Measurements from ENCODE around the gene JMJD7. TPM values are rescaled to one million over a fixed set of nuclear protein-coding genes. Genes with fewer than 3 reads are reported as not detected.

JMJD7 gene
- total and polyA plus RNA-seq, 9 of the 15 experiments (the other 6 are each of a cell fraction or from before 2014, with no cell fraction given), result 1.2 to 13.9 (median 6.1) TPM

DNA sequence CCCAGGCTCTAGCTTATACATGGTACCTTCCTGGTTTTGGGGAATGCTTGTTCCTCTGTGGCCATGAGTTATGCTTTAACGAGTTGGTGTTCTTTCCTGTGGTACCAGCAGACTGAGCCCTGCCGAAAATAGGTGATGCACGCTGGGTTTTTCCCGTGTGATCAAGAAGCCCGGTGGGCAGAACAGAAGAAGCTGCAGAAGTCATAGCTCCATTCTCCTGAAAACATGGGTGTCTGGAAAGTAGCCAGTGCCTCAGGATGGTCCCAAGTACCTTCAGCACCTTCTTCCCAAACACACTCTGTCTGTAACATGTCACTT is 28.4 kb upstream of the JMJD7 start:
- H4K20me1 ChIP-seq (replicated peaks; ENCODE audit: control insufficient read depth, insufficient read depth, low read length), result no peaks in the 10 kb centered on the region; the same call in 1 of the 2 replicates
- intact Hi-C loops (cut with micrococcal nuclease) (no loop called here), in situ Hi-C loops (cut with MboI) (no loop called here)
- ChIA-PET CTCF (ENCODE audit: low intra/inter-chr PET ratio) (no interaction called here), POLR2A (interaction anchor here (2.2 kb wide), 1 partner anchor 25 kb away, joined by 7 read pairs; the partner anchor contains the start of gene MAPKBP1)
- H3K36me3 ChIP-seq (ENCODE audit: control insufficient read depth, insufficient read depth, low read length), result no peaks in the 10 kb centered on the region
- H3K9me3 ChIP-seq (replicated peaks; ENCODE audit: control insufficient read depth, insufficient read depth, low read depth, low read length), result no peaks in the 10 kb centered on the region
- 64% methylated on average over 5 of the region's 5 CpGs for WGBS (ENCODE audit: insufficient coverage, low coverage, missing lambda C conversion rate)
- H3K27me3 ChIP-seq (ENCODE audit: control insufficient read depth in 2 of 2, insufficient read depth in 2 of 2, low read length in 2 of 2), result no peaks in the 10 kb centered on the region
- no peaks in the 10 kb centered on the region for H3K4me1 ChIP-seq (replicated peaks in 1 of 2; ENCODE audit: control insufficient read depth in 2 of 2, insufficient read depth in 2 of 2, low read length in 2 of 2)
- DNase-seq (ENCODE audit: extremely low read depth in 1 of 4, low spot score in 3 of 4) (no peak), ATAC-seq (no peak), FAIRE-seq (no peak)
- no TSS peak for BruUV-seq (replicated peaks)
- H3K4me3 ChIP-seq, result no peak overlapping the region
- TF ChIP-seq ZNF253 (CRISPR knock-in tag; conservative IDR thresholded peaks at IDR 0.05), result no peak
- no peak for TF ChIP-seq KDM5B (IDR thresholded peaks at IDR 0.05; ENCODE audit: insufficient replicate concordance, low read depth, low read length)
- TF ChIP-seq ZNF232 (CRISPR knock-in tag; IDR thresholded peaks at IDR 0.05), result no peak
- TF ChIP-seq, protein P1, sequence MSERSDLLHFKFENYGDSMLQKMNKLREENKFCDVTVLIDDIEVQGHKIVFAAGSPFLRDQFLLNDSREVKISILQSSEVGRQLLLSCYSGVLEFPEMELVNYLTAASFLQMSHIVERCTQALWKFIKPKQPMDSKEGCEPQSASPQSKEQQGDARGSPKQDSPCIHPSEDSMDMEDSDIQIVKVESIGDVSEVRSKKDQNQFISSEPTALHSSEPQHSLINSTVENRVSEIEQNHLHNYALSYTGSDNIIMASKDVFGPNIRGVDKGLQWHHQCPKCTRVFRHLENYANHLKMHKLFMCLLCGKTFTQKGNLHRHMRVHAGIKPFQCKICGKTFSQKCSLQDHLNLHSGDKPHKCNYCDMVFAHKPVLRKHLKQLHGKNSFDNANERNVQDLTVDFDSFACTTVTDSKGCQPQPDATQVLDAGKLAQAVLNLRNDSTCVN (CRISPR knock-in tag; IDR thresholded peaks at IDR 0.05), result no peak
- no peak for TF ChIP-seq ZFX (CRISPR knock-in tag; IDR thresholded peaks at IDR 0.05)
- no peak for TF ChIP-seq CTBP1 (IDR thresholded peaks at IDR 0.05; ENCODE audit: borderline replicate concordance)
- TF ChIP-seq, protein P2, sequence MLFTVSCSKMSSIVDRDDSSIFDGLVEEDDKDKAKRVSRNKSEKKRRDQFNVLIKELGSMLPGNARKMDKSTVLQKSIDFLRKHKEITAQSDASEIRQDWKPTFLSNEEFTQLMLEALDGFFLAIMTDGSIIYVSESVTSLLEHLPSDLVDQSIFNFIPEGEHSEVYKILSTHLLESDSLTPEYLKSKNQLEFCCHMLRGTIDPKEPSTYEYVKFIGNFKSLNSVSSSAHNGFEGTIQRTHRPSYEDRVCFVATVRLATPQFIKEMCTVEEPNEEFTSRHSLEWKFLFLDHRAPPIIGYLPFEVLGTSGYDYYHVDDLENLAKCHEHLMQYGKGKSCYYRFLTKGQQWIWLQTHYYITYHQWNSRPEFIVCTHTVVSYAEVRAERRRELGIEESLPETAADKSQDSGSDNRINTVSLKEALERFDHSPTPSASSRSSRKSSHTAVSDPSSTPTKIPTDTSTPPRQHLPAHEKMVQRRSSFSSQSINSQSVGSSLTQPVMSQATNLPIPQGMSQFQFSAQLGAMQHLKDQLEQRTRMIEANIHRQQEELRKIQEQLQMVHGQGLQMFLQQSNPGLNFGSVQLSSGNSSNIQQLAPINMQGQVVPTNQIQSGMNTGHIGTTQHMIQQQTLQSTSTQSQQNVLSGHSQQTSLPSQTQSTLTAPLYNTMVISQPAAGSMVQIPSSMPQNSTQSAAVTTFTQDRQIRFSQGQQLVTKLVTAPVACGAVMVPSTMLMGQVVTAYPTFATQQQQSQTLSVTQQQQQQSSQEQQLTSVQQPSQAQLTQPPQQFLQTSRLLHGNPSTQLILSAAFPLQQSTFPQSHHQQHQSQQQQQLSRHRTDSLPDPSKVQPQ (CRISPR knock-in tag; IDR thresholded peaks at IDR 0.05; ENCODE audit: borderline replicate concordance), result no peak
- no peak for TF ChIP-seq WHSC1 (IDR thresholded peaks at IDR 0.05; ENCODE audit: low read length)
- TF ChIP-seq SIN3A (IDR thresholded peaks at IDR 0.05; ENCODE audit: borderline replicate concordance in 2 of 2, control insufficient read depth in 1 of 2, low read depth in 2 of 2, low read length in 2 of 2), result no peak
- no peak for TF ChIP-seq CBX3 (IDR thresholded peaks at IDR 0.05; ENCODE audit: borderline replicate concordance in 1 of 2, low read length in 2 of 2)
- TF ChIP-seq, protein P3, sequence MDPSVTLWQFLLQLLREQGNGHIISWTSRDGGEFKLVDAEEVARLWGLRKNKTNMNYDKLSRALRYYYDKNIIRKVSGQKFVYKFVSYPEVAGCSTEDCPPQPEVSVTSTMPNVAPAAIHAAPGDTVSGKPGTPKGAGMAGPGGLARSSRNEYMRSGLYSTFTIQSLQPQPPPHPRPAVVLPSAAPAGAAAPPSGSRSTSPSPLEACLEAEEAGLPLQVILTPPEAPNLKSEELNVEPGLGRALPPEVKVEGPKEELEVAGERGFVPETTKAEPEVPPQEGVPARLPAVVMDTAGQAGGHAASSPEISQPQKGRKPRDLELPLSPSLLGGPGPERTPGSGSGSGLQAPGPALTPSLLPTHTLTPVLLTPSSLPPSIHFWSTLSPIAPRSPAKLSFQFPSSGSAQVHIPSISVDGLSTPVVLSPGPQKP (CRISPR knock-in tag; IDR thresholded peaks at IDR 0.05), result no peak
- TF ChIP-seq ZNF23 (CRISPR knock-in tag; IDR thresholded peaks at IDR 0.05), result no peak
- no peak for TF ChIP-seq ZNF830 (CRISPR knock-in tag; IDR thresholded peaks at IDR 0.05)
- TF ChIP-seq ARID2 (IDR thresholded peaks at IDR 0.05), result no peak
- TF ChIP-seq, protein P4, sequence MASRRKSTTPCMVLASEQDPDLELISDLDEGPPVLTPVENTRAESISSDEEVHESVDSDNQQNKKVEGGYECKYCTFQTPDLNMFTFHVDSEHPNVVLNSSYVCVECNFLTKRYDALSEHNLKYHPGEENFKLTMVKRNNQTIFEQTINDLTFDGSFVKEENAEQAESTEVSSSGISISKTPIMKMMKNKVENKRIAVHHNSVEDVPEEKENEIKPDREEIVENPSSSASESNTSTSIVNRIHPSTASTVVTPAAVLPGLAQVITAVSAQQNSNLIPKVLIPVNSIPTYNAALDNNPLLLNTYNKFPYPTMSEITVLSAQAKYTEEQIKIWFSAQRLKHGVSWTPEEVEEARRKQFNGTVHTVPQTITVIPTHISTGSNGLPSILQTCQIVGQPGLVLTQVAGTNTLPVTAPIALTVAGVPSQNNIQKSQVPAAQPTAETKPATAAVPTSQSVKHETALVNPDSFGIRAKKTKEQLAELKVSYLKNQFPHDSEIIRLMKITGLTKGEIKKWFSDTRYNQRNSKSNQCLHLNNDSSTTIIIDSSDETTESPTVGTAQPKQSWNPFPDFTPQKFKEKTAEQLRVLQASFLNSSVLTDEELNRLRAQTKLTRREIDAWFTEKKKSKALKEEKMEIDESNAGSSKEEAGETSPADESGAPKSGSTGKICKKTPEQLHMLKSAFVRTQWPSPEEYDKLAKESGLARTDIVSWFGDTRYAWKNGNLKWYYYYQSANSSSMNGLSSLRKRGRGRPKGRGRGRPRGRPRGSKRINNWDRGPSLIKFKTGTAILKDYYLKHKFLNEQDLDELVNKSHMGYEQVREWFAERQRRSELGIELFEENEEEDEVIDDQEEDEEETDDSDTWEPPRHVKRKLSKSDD (conservative IDR thresholded peaks at IDR 0.05; ENCODE audit: low read length), result no peak
- TF ChIP-seq ZNF76 (CRISPR knock-in tag; IDR thresholded peaks at IDR 0.05; ENCODE audit: borderline replicate concordance), result no peak
- no peak overlapping the region for H3K4me2 ChIP-seq (ENCODE audit: insufficient read depth, low read length)
- no peaks in the 10 kb centered on the region for H3K79me2 ChIP-seq (ENCODE audit: control insufficient read depth, insufficient read depth, low read length)
- no peak overlapping the region for H2AFZ ChIP-seq (ENCODE audit: low read depth, low read length)
- no peak overlapping the region for H3K9ac ChIP-seq (ENCODE audit: insufficient read depth in 1 of 2, low read depth in 2 of 2, low read length in 2 of 2)
- H3K9me1 ChIP-seq (ENCODE audit: control insufficient read depth, insufficient read depth, low read length), result no peaks in the 10 kb centered on the region
- no peak overlapping the region for H3K27ac ChIP-seq (ENCODE audit: extremely low read depth, low read depth, low read length)
